D721Med (cell line): Measurements from ENCODE around the gene PLXND1.
"Not testable (repeated sequence)": the region's sequence is repeated elsewhere in the genome, so short reads cannot be mapped to it uniquely, and the experiment has no call there.

ENCODE experiments used
- DNase-seq: peaks from one replicate; pipeline ENCODE4 v3.0.0; 2011; ENCODE audit warnings: low spot score; ENCODE audit not compliant: insufficient read length
- FAIRE-seq: peaks from 2 replicates; lab custom pipeline; 2011; peaks lifted over from hg19 to GRCh38; lab: Jason Lieb, UNC
- TF ChIP-seq, protein P1 (sequence below): IDR thresholded peaks from 2 replicates; pipeline ENCODE4 v1.5.1; 2012; ENCODE audit warnings: mild to moderate bottlenecking, control low read depth; ENCODE audit not compliant: insufficient read depth; ENCODE audit errors: missing control alignments

The PLXND1 gene

DNA sequence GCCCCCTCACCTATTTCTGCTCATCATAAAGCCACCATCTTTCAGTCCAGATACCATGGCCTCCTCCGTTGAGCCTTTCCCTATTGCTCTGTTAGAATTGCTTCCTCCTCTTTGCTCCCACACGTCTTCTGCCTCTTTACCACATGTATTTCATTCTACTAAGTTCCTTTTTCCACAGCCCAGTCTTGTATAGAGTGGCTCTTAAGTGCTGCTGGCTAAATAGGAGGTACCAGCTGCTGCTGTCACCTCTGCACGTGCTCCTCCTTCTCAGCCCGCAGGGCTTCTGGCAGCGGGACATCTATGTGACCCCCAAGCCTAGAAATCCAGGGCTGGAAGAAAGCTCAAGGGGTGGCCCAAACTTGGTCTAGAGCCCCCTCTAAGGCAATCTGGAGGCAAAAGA, 38.8 kb upstream of the PLXND1 start:
- TF ChIP-seq, protein P1, sequence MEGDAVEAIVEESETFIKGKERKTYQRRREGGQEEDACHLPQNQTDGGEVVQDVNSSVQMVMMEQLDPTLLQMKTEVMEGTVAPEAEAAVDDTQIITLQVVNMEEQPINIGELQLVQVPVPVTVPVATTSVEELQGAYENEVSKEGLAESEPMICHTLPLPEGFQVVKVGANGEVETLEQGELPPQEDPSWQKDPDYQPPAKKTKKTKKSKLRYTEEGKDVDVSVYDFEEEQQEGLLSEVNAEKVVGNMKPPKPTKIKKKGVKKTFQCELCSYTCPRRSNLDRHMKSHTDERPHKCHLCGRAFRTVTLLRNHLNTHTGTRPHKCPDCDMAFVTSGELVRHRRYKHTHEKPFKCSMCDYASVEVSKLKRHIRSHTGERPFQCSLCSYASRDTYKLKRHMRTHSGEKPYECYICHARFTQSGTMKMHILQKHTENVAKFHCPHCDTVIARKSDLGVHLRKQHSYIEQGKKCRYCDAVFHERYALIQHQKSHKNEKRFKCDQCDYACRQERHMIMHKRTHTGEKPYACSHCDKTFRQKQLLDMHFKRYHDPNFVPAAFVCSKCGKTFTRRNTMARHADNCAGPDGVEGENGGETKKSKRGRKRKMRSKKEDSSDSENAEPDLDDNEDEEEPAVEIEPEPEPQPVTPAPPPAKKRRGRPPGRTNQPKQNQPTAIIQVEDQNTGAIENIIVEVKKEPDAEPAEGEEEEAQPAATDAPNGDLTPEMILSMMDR, result no peak
- DNase-seq (no peak), FAIRE-seq (no peak)

DNA sequence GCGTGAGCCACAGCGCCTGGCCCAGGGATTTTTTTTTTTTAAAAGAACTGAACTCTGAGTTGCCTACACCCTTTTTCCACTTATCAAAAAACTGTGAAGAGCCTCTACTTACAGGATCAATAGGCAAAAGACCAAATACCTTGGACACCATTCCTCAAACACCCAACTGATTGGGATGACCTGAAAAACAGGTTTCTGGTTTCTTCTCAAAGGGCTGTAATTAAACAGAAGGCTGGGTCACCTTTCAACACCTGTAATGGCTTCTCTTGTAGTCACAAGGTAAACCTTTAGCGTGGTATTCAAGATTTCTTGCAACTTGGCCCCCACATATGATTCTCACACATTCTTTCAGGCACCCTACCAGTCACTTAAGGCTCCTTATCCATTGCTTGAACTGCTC, 38.4 kb upstream of the PLXND1 start:
- no peak for DNase-seq
- no peak for FAIRE-seq
- TF ChIP-seq, protein P1, result no peak

DNA sequence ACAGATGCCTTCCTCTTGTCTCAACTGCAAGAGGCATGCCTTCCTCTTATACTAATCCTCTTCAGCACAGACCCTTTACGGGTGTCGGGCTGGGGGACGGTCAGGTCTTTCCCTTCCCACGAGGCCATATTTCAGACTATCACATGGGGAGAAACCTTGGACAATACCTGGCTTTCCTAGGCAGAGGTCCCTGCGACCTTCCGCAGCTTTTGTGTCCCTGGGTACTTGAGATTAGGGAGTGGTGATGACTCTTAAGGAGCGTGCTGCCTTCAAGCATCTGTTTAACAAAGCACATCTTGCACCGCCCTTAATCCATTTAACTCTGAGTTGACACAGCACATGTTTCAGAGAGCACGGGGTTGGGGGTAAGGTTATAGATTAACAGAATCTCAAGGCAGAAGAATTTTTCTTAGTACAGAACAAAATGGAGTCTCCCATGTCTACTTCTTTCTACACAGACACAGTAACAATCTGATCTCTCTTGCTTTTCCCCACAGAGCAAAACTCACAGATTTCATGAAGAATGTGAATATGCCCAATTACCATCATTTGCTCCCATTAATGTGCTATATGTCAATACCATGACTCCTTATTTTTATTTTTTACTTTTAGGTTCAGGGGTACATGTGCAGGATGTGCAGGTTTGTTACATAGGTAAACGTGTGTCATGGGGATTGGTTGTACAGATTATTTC, 35.2 kb upstream of the PLXND1 start:
- not testable (repeated sequence) for DNase-seq, FAIRE-seq

DNA sequence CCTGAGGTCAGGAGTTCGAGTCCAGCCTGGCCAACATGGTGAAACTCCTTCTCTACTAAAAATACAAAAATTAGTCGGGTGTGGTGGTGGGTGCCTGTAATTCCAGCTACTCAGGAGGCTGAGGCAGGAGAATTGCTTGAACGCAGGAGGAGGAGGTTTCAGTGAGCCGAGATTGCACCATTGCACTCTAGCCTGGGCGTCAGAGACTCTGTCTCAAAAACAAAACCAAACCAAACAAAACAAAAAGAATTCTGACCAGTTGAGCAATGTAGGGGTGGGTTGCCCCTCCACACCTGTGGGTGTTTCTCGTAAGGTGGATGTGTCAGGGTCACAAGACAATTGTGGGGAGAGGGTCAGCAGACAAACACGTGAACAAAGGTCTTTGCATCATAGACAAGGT, 34.5 kb upstream of the PLXND1 start:
- DNase-seq, FAIRE-seq: not testable (repeated sequence)

DNA sequence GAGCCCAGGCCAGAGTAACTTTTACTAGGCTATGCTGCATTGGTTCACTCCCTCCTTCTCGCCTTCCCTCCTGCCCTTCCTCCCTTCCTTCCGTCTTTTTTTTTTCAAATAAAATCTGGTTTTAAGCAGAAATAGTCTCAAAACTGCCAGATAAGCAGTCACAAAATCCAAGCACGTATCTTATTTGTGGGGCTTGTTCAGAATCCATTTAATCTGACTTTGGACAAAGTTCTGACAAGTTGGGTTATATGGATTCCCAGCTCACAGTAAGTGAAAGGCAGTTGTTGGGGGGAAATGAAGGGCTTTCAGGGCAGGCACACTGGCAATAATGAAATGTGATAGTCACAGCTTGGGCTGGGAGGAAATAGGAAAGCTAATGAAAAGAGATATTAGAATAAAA, 32.0 kb upstream of the PLXND1 start:
- DNase-seq (no peak), FAIRE-seq (no peak)
- TF ChIP-seq, protein P1, result no peak

DNA sequence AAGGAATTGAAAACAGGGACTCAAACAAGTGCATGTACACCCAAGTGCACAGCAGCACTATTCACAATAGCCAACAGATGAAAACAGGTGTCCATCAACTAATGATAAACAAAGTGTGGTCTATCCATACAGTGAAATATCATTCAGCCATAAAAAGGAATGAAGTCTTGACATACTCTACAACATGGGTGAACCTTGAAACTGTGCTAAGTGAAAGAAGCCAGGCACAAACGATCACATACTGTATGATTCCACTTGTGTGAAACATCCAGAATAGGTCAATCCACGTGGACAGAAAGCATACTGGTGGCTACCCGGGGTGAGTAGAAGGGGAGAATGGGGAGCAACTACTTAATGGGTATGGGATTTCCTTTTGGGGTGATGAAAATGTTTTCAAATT, 29.6 kb upstream of the PLXND1 start:
- DNase-seq (no peak), FAIRE-seq (no peak)
- TF ChIP-seq, protein P1, result no peak

DNA sequence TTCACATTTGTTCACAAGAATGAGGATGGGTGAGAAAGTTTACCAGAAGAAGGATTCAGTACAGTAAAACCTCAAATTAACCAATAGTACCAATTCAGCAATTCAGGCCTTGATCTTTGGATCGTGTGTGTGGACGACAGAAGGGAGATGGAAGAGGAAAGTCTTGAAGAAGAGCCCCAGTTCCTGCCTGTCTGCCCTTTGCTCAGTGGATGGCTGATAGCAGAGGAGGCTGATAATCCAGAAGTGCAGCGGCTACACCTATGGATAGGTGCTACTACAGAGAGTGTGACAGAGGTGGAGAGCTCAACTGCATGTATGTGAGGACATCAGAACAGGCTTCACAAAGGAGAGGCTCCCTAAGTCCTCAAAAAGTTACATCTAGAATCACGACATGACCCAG, 29.2 kb upstream of the PLXND1 start:
- TF ChIP-seq, protein P1, result no peak
- DNase-seq (no peak), FAIRE-seq (no peak)

DNA sequence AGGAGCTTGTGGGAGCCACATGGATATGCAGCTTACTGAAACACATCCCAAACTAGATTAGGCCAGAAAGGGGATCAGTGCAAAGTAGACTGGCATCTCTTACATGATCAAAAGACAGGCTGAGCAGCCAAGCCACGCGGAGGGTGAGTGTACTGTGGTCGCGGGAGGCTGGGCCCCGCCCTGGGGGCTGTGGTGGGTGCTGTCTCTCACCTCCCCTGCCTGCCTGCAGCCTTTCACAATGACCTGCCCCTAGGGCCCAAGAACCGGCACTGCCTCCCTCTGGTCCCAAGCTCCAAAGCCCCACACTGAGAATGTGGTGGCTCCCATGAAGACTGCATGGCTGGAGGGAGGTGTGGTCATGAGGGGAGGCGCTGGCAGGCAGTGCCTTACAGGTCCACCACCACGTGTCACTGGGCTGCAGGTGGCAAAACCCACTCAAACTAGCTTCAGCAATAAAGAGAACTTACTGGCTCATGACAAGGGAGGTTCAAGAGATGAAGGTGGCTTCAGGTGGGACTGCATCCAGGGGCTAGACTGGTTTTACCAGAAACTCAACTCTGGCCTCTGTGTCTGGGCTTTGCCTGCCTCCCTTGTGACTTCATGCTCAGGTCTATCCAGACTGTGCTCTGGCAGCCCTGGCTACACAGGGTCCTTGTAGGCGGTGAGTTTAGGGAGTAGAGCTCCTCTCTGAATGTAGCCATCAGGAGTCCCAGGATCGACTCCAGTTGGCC, 27.4 kb upstream of the PLXND1 start:
- no peak for FAIRE-seq
- DNase-seq, result peak; percentile 73

More for the DNA sequence above, 27.4 kb upstream of the PLXND1 start:
- TF ChIP-seq, protein P1, result no peak
